ENCODE data around the gene SPATA24.

- TF ChIP-seq CTCF (IDR thresholded peaks at IDR 0.05; ENCODE audit: insufficient read depth, low read length, poor library complexity, severe bottlenecking) (no peak), EZH2phosphoT487 (conservative IDR thresholded peaks at IDR 0.05; ENCODE audit: low read length) (no peak)
Measured at GRCh38 chr5:139401546-139401945, 2.3 kb downstream of the SPATA24 start.
